Peyer's patch (tissue), 4 donors: ENCODE data around the gene ITGA8. TPM values are rescaled to one million over a fixed set of nuclear protein-coding genes. Genes with fewer than 3 reads are reported as not detected.

ENCODE experiments used
- DNase-seq, 3 donors: peaks; one replicate each; pipeline ENCODE4 v3.0.0-alpha.2; 2017 to 2019
- H3K27ac ChIP-seq, 4 donors: fragments of 200-600 bp; sonication (generic); one replicate each; pipeline ENCODE4 v1.5.1; 2016 to 2019
- H3K27me3 ChIP-seq, 2 donors: fragments of 200-600 bp; sonication (generic); one replicate each; pipeline ENCODE4 v1.5.1; 2019
- H3K36me3 ChIP-seq, 3 donors: fragments of 200-600 bp; sonication (generic); one replicate each; pipeline ENCODE4 v1.5.1; 2016 to 2019
- H3K4me1 ChIP-seq, 4 donors: fragments of 200-600 bp; sonication (generic); one replicate each; pipeline ENCODE4 v1.5.1; 2016 to 2019
- H3K4me3 ChIP-seq, 4 donors: fragments of 200-600 bp; sonication (generic); 1 replicate in 3 of 4; 2 replicates in 1 of 4; pipeline ENCODE4 v1.5.1; 2016 to 2019; ENCODE audit warnings: mild to moderate bottlenecking in 1 of 4
- H3K9me3 ChIP-seq, 4 donors: fragments of 200-600 bp; sonication (generic); one replicate each; pipeline ENCODE4 v1.5.1; 2016 to 2019; ENCODE audit warnings: mild to moderate bottlenecking in 1 of 4
- CTCF ChIP-seq, 6 experiments: fragments of 450-650 bp in 4 of 6; fragments of 200-600 bp in 2 of 6; sonication (generic) in 1 of 6; IDR thresholded peaks; one replicate each; pipeline ENCODE4 v1.5.1; 2017 to 2019; ENCODE audit warnings: antibody characterized with exemption in 6 of 6, mild to moderate bottlenecking in 3 of 6, moderate library complexity in 1 of 6
- POLR2A ChIP-seq, 2 donors: fragments of 450-650 bp; IDR thresholded peaks; one replicate each; pipeline ENCODE4 v1.5.1; 2017; ENCODE audit warnings: antibody characterized with exemption in 2 of 2, mild to moderate bottlenecking in 2 of 2, moderate library complexity in 2 of 2
- total RNA-seq, 4 donors: library from RNA; depleted of rRNA; stranded (reverse); fragments of >200 nt; gene quantifications; one replicate each; pipeline ENCODE4 v1.1.0, GENCODE V29; 2016

Gene ITGA8
- total RNA-seq, 4 donors from 2014 or later: 2.4 to 13.2 (median 3.9) TPM

GRCh38 chr10:15528859-15529239, 190.9 kb downstream of the ITGA8 start:
- TF ChIP-seq CTCF (IDR thresholded peaks at IDR 0.05): no peak
- TF ChIP-seq POLR2A (IDR thresholded peaks at IDR 0.05): no peak
- Histone ChIP-seq H3K4me3 (no peak overlapping the region), H3K27me3 (no peaks in the 10 kb centered on the region), H3K36me3 (no peaks in the 10 kb centered on the region), H3K9me3 (no peaks in the 10 kb centered on the region), H3K4me1 (no peaks in the 10 kb centered on the region), H3K27ac (no peak overlapping the region)
- no peak for DNase-seq

GRCh38 chr10:15526754-15527153, 193.0 kb downstream of the ITGA8 start:
- DNase-seq: no peak
- no peaks in the 10 kb centered on the region for H3K4me1 ChIP-seq
- H3K9me3 ChIP-seq: no peaks in the 10 kb centered on the region
- no peaks in the 10 kb centered on the region for H3K27me3 ChIP-seq
- TF ChIP-seq POLR2A (IDR thresholded peaks at IDR 0.05) (no peak), CTCF (IDR thresholded peaks at IDR 0.05) (no peak)
- H3K4me3 ChIP-seq: no peak overlapping the region
- no peak overlapping the region for H3K27ac ChIP-seq
- no peaks in the 10 kb centered on the region for H3K36me3 ChIP-seq

DNA sequence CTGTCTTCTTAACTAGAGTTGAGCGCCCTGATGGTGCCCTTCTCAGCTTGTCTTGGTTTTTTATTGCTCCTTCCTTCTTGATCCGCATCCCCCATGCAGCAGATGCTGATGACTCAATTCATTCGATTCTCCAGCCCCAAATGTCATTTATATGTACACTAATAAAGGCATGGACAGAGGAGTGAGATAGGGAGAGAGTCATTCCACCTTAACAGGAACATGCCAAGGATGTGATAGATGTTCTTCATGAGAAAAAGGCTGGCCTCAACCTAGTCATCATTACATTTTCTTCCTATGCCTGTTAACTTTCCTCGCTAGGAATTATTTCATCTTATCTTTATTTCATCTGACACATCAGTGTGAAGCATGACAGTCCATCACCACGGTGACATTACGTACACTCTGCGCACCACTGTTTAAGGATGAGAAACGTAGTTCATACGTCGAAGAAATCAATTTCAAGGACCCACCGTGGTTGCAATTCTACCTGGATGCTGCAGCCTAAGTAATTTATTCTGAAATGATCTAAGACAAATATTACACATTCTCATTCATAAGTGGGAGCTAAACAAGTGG, 198.3 kb downstream of the ITGA8 start:
- Histone ChIP-seq H3K9me3 (no peaks in the 10 kb centered on the region), H3K4me1 (no peaks in the 10 kb centered on the region), H3K27me3 (no peaks in the 10 kb centered on the region), H3K4me3 (no peak overlapping the region), H3K36me3 (no peaks in the 10 kb centered on the region), H3K27ac (no peak overlapping the region)
- DNase-seq: no peak
- TF ChIP-seq POLR2A (IDR thresholded peaks at IDR 0.05) (no peak), CTCF (IDR thresholded peaks at IDR 0.05) (no peak)

GRCh38 chr10:15518250-15518649, 201.5 kb downstream of the ITGA8 start:
- Histone ChIP-seq H3K27ac (no peak overlapping the region), H3K4me3 (no peak overlapping the region), H3K4me1 (no peaks in the 10 kb centered on the region), H3K9me3 (no peaks in the 10 kb centered on the region), H3K36me3 (no peaks in the 10 kb centered on the region), H3K27me3 (no peaks in the 10 kb centered on the region)
- DNase-seq: no peak
- TF ChIP-seq POLR2A (IDR thresholded peaks at IDR 0.05) (no peak), CTCF (IDR thresholded peaks at IDR 0.05) (no peak)

GRCh38 chr10:15516256-15517085, 203.3 kb downstream of the ITGA8 start:
- DNase-seq: no peak
- no peak overlapping the region for H3K27ac ChIP-seq
- H3K9me3 ChIP-seq: no peaks in the 10 kb centered on the region
- H3K4me1 ChIP-seq: no peaks in the 10 kb centered on the region
- no peaks in the 10 kb centered on the region for H3K27me3 ChIP-seq
- H3K36me3 ChIP-seq: no peaks in the 10 kb centered on the region
- no peak overlapping the region for H3K4me3 ChIP-seq
- TF ChIP-seq POLR2A (IDR thresholded peaks at IDR 0.05) (no peak), CTCF (IDR thresholded peaks at IDR 0.05) (no peak)
